KMS-11 (cell line): ENCODE measurements around the gene TPPP.

Source experiments
- H2AFZ ChIP-seq: fragments of 200-600 bp; sonication (generic); 2 replicates; pipeline ENCODE4 v1.6.1; 2016; ENCODE audit warnings: antibody characterized with exemption, mixed run types, low read depth
- H3K27ac ChIP-seq: fragments of 200-600 bp; sonication (generic); 2 replicates; pipeline ENCODE4 v1.6.1; 2016; ENCODE audit warnings: mild to moderate bottlenecking, mixed run types
- H3K27me3 ChIP-seq: fragments of 200-600 bp; sonication (generic); 2 replicates; pipeline ENCODE4 v1.6.1; 2017; ENCODE audit warnings: mild to moderate bottlenecking, low read depth, mixed run types, moderate library complexity; ENCODE audit not compliant: insufficient read depth
- H3K36me3 ChIP-seq: fragments of 200-600 bp; sonication (generic); 2 replicates; pipeline ENCODE4 v1.6.1; 2017; ENCODE audit warnings: mild to moderate bottlenecking, mixed run types; ENCODE audit not compliant: insufficient read depth
- H3K4me1 ChIP-seq: fragments of 200-600 bp; sonication (generic); 2 replicates; pipeline ENCODE4 v1.6.1; 2016; ENCODE audit warnings: mild to moderate bottlenecking, low read depth, mixed run types; ENCODE audit not compliant: poor library complexity, severe bottlenecking
- H3K4me2 ChIP-seq: fragments of 200-600 bp; sonication (generic); 2 replicates; pipeline ENCODE4 v1.7.0; 2016; ENCODE audit warnings: mild to moderate bottlenecking, mixed run types
- H3K4me3 ChIP-seq: fragments of 200-600 bp; sonication (generic); IDR thresholded peaks from 2 replicates; pipeline ENCODE4 v1.6.1; 2017; ENCODE audit warnings: low read depth, low read length, mixed read lengths; ENCODE audit not compliant: insufficient read depth
- H3K79me2 ChIP-seq: fragments of 200-600 bp; sonication (generic); 2 replicates; pipeline ENCODE4 v1.6.1; 2016; ENCODE audit warnings: low read depth, mixed run types; ENCODE audit not compliant: insufficient read depth
- H3K9ac ChIP-seq: fragments of 200-600 bp; sonication (generic); 2 replicates; pipeline ENCODE4 v1.6.1; 2016; ENCODE audit warnings: mild to moderate bottlenecking, mixed run types
- H4K20me1 ChIP-seq: fragments of 200-600 bp; sonication (generic); 2 replicates; pipeline ENCODE4 v1.6.1; 2016; ENCODE audit warnings: mild to moderate bottlenecking, mixed run types; ENCODE audit not compliant: insufficient read depth
- TF ChIP-seq, protein P1 (sequence below): fragments of 200-600 bp; sonication (generic); conservative IDR thresholded peaks from 2 replicates; pipeline ENCODE4 v1.6.1; 2017; ENCODE audit warnings: low read depth, mild to moderate bottlenecking, antibody characterized with exemption, low read length, moderate library complexity, mixed read lengths

TPPP gene

DNA sequence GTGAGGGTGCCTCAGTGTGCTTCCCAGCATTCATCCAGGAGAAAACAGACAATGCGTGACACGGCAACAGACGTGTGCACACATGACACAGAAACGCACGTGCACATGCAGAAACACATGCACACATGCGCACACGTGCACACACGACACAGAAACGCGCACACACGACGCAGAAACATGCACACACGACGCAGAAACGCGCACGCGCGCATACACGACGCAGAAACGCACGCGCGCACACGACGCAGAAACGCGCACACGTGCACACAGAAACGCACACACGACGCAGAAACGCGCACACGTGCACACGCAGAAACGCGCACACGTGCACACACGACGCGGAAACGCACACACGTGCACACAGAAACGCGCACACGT is 16.5 kb downstream of the TPPP start:
- Histone ChIP-seq H3K4me3 (no peak overlapping the region), H3K79me2 (no peaks in the 10 kb centered on the region), H3K27ac (no peak overlapping the region), H3K36me3 (no peaks in the 10 kb centered on the region), H3K4me1 (peaks cover 22% of the 10 kb centered on the region), H3K9ac (no peak overlapping the region), H3K4me2 (no peak overlapping the region), H2AFZ (no peak overlapping the region), H4K20me1 (no peaks in the 10 kb centered on the region), H3K27me3 (no peaks in the 10 kb centered on the region)
- TF ChIP-seq, protein P1, sequence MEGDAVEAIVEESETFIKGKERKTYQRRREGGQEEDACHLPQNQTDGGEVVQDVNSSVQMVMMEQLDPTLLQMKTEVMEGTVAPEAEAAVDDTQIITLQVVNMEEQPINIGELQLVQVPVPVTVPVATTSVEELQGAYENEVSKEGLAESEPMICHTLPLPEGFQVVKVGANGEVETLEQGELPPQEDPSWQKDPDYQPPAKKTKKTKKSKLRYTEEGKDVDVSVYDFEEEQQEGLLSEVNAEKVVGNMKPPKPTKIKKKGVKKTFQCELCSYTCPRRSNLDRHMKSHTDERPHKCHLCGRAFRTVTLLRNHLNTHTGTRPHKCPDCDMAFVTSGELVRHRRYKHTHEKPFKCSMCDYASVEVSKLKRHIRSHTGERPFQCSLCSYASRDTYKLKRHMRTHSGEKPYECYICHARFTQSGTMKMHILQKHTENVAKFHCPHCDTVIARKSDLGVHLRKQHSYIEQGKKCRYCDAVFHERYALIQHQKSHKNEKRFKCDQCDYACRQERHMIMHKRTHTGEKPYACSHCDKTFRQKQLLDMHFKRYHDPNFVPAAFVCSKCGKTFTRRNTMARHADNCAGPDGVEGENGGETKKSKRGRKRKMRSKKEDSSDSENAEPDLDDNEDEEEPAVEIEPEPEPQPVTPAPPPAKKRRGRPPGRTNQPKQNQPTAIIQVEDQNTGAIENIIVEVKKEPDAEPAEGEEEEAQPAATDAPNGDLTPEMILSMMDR = no peak

DNA sequence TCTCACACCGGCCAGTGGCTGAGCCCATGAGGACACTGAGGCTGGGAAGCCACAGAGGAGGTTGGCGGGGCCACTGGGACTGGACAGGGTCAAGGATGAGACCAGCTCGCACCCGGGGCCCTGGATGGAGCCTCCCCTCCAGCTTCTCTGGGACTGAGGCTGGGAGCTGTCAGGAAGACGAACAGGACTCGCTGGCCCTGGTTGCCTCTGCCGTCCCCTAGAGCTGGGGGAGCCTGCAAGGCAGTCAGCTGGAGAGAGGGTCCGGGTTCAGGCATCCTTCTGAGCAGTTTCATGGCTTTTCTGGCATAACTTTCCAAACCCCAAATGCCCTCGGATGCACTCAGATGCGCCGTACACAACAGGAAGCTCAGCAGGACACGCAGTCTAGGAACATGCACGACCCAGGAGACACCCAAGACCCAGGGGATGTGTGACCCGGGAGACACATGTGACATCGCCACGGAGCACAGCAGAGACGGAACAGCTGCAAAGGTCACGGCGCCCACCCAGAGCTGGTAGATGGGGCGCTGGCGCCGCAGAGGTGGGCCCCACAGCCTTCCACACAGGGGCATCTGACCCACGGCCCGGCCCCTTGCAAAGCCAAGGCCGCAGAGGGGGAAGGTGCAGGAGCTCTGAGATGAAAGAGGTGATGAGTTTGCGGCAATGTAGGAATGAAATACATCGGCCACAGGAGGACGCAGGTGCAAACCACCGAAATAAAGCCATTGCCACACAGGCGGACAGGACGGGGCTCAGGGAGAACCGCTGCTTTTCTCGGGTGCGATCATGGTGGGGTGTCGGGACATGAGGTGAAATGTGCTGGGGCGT is 17.1 kb downstream of the TPPP start:
- Histone ChIP-seq H3K4me2 (no peak overlapping the region), H3K27me3 (no peaks in the 10 kb centered on the region), H2AFZ (no peak overlapping the region), H3K4me3 (no peak overlapping the region), H3K36me3 (no peaks in the 10 kb centered on the region), H3K27ac (no peak overlapping the region), H4K20me1 (no peaks in the 10 kb centered on the region), H3K9ac (no peak overlapping the region), H3K4me1 (peaks cover 23% of the 10 kb centered on the region), H3K79me2 (no peaks in the 10 kb centered on the region)
- TF ChIP-seq, protein P1 = no peak

DNA sequence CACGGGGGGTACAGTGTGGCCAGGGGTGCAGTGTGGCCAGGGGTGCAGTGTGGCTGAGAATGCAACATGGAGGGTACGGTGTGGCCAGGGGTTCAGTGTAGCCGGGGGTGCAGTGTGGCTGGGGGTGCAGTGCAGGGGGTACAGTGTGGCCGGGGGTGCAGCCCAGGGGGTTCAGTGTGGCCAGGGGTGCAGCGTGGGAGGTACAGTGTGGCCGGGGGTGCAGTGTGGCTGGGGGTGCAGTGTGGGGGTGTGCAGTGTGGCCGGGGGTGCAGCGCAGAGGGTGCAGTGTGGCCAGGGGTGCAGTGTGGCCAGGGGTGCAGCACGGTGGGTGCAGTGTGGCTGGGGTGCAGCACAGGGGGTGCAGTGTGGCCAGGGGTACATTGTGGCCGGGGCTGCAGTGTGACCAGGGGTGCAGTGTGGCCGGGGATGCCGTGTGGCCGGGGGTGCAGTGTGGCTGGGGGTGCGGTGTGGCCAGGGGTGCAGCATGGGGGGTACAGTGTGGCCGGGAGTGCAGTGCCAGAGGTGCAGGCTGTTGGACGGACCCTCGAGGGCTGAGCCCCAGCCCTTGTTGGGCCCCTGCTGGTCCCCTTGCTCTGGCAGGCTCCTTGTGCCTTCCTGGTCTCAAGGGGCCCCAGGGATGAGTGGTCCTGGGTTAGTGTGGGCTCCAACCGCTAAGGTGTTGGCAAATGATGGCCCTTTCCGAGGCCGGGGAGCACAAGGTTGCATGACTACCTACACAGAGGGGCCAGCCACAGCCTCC is 17.9 kb downstream of the TPPP start:
- Histone ChIP-seq H3K4me1 (peaks cover 23% of the 10 kb centered on the region), H3K36me3 (no peaks in the 10 kb centered on the region), H3K27me3 (no peaks in the 10 kb centered on the region), H2AFZ (no peak overlapping the region), H3K4me2 (no peak overlapping the region), H4K20me1 (no peaks in the 10 kb centered on the region), H3K79me2 (no peaks in the 10 kb centered on the region), H3K27ac (no peak overlapping the region), H3K9ac (no peak overlapping the region), H3K4me3 (no peak overlapping the region)
- TF ChIP-seq, protein P1 = no peak

GRCh38 chr5:674630-675011 is 18.5 kb downstream of the TPPP start:
- H3K9ac ChIP-seq = no peak overlapping the region
- no peaks in the 10 kb centered on the region for H3K27me3 ChIP-seq
- H3K27ac ChIP-seq = no peak overlapping the region
- no peaks in the 10 kb centered on the region for H4K20me1 ChIP-seq
- TF ChIP-seq, protein P1 = no peak
- H3K79me2 ChIP-seq = no peaks in the 10 kb centered on the region
- H3K4me1 ChIP-seq = peaks cover 23% of the 10 kb centered on the region
- H3K4me2 ChIP-seq = no peak overlapping the region
- H2AFZ ChIP-seq = no peak overlapping the region
- no peaks in the 10 kb centered on the region for H3K36me3 ChIP-seq
- no peak overlapping the region for H3K4me3 ChIP-seq
